H1 (cell line): ENCODE data around the gene FOSL2. TPM values are rescaled to one million over a fixed set of nuclear protein-coding genes. Genes with fewer than 3 reads are reported as not detected.

ENCODE experiments used
- GABPA ChIP-seq: IDR thresholded peaks from 2 replicates; pipeline ENCODE4 v1.6.1; 2011; ENCODE audit warnings: mild to moderate bottlenecking, low read length, moderate library complexity, borderline replicate concordance; ENCODE audit not compliant: insufficient read depth
- MAFK ChIP-seq: IDR thresholded peaks from 2 replicates; pipeline ENCODE4 v1.6.1; 2012; ENCODE audit warnings: low read depth, mild to moderate bottlenecking, improper control_type of control experiment, low read length
- NANOG ChIP-seq: IDR thresholded peaks from 2 replicates; pipeline ENCODE4 v1.6.1; 2011; ENCODE audit warnings: low read length, low read depth, mild to moderate bottlenecking, inconsistent platforms; ENCODE audit not compliant: insufficient read depth, poor library complexity, severe bottlenecking
- PHF8 ChIP-seq: fragments of 200-600 bp; sonication (generic); conservative IDR thresholded peaks from 2 replicates; pipeline ENCODE4 v1.7.1; 2012; ENCODE audit warnings: low read depth, mild to moderate bottlenecking, inconsistent platforms, low read length, moderate library complexity
- POU5F1 ChIP-seq: IDR thresholded peaks from 2 replicates; pipeline ENCODE4 v1.6.1; 2011; ENCODE audit warnings: low read depth, mild to moderate bottlenecking, low read length, moderate library complexity
- polyA plus RNA-seq, 7 experiments: library from polyadenylated mRNA; depleted of rRNA in 3 of 7; stranded (reverse) in 5 of 7; unstranded in 2 of 7; fragments of >200 nt in 5 of 7; fragments of 200-250 nt in 2 of 7; gene quantifications; 1 replicate in 5 of 7; 2 replicates in 1 of 7; 4 replicates in 1 of 7; pipeline versions ENCODE4 v1.2.1 to v1.2.3, GENCODE V29; 2011 to 2013; ENCODE audit warnings: missing spikeins in 2 of 7, mixed read lengths in 2 of 7
- total RNA-seq: library from RNA; stranded (reverse); fragmentation: NEBNext Ultra II Directional; extraction: Animal tissue kit (Norgen Biotek cat#: 25700); gene quantifications from 2 replicates; pipeline ENCODE4 v1.2.1, GENCODE V29; 2021
- TF ChIP-seq, protein P1 (sequence below): fragments of 300-600 bp; sonication (generic); IDR thresholded peaks from 2 replicates; pipeline ENCODE4 v1.7.1; 2012; ENCODE audit warnings: low read length, moderate library complexity, mild to moderate bottlenecking, inconsistent platforms; ENCODE audit not compliant: insufficient replicate concordance

Gene FOSL2
- total and polyA plus RNA-seq, 2 of the 8 experiments (the other 6 are each of a cell fraction or from before 2014, with no cell fraction given) = 1.5 to 4.5 TPM

GRCh38 chr2:28406276-28407096, 13.8 kb downstream of the FOSL2 start (continued):
- no peak for TF ChIP-seq NANOG
- TF ChIP-seq PHF8 = no peak
- TF ChIP-seq, protein P1, sequence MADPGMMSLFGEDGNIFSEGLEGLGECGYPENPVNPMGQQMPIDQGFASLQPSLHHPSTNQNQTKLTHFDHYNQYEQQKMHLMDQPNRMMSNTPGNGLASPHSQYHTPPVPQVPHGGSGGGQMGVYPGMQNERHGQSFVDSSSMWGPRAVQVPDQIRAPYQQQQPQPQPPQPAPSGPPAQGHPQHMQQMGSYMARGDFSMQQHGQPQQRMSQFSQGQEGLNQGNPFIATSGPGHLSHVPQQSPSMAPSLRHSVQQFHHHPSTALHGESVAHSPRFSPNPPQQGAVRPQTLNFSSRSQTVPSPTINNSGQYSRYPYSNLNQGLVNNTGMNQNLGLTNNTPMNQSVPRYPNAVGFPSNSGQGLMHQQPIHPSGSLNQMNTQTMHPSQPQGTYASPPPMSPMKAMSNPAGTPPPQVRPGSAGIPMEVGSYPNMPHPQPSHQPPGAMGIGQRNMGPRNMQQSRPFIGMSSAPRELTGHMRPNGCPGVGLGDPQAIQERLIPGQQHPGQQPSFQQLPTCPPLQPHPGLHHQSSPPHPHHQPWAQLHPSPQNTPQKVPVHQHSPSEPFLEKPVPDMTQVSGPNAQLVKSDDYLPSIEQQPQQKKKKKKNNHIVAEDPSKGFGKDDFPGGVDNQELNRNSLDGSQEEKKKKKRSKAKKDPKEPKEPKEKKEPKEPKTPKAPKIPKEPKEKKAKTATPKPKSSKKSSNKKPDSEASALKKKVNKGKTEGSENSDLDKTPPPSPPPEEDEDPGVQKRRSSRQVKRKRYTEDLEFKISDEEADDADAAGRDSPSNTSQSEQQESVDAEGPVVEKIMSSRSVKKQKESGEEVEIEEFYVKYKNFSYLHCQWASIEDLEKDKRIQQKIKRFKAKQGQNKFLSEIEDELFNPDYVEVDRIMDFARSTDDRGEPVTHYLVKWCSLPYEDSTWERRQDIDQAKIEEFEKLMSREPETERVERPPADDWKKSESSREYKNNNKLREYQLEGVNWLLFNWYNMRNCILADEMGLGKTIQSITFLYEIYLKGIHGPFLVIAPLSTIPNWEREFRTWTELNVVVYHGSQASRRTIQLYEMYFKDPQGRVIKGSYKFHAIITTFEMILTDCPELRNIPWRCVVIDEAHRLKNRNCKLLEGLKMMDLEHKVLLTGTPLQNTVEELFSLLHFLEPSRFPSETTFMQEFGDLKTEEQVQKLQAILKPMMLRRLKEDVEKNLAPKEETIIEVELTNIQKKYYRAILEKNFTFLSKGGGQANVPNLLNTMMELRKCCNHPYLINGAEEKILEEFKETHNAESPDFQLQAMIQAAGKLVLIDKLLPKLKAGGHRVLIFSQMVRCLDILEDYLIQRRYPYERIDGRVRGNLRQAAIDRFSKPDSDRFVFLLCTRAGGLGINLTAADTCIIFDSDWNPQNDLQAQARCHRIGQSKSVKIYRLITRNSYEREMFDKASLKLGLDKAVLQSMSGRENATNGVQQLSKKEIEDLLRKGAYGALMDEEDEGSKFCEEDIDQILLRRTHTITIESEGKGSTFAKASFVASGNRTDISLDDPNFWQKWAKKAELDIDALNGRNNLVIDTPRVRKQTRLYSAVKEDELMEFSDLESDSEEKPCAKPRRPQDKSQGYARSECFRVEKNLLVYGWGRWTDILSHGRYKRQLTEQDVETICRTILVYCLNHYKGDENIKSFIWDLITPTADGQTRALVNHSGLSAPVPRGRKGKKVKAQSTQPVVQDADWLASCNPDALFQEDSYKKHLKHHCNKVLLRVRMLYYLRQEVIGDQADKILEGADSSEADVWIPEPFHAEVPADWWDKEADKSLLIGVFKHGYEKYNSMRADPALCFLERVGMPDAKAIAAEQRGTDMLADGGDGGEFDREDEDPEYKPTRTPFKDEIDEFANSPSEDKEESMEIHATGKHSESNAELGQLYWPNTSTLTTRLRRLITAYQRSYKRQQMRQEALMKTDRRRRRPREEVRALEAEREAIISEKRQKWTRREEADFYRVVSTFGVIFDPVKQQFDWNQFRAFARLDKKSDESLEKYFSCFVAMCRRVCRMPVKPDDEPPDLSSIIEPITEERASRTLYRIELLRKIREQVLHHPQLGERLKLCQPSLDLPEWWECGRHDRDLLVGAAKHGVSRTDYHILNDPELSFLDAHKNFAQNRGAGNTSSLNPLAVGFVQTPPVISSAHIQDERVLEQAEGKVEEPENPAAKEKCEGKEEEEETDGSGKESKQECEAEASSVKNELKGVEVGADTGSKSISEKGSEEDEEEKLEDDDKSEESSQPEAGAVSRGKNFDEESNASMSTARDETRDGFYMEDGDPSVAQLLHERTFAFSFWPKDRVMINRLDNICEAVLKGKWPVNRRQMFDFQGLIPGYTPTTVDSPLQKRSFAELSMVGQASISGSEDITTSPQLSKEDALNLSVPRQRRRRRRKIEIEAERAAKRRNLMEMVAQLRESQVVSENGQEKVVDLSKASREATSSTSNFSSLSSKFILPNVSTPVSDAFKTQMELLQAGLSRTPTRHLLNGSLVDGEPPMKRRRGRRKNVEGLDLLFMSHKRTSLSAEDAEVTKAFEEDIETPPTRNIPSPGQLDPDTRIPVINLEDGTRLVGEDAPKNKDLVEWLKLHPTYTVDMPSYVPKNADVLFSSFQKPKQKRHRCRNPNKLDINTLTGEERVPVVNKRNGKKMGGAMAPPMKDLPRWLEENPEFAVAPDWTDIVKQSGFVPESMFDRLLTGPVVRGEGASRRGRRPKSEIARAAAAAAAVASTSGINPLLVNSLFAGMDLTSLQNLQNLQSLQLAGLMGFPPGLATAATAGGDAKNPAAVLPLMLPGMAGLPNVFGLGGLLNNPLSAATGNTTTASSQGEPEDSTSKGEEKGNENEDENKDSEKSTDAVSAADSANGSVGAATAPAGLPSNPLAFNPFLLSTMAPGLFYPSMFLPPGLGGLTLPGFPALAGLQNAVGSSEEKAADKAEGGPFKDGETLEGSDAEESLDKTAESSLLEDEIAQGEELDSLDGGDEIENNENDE = no peak
- no peak for TF ChIP-seq POU5F1
- no peak for TF ChIP-seq MAFK
- no peak for TF ChIP-seq GABPA
- TF ChIP-seq, all 59 proteins: peak for 0
